Measurements from ENCODE around the gene TREH.

The TREH gene

DNA sequence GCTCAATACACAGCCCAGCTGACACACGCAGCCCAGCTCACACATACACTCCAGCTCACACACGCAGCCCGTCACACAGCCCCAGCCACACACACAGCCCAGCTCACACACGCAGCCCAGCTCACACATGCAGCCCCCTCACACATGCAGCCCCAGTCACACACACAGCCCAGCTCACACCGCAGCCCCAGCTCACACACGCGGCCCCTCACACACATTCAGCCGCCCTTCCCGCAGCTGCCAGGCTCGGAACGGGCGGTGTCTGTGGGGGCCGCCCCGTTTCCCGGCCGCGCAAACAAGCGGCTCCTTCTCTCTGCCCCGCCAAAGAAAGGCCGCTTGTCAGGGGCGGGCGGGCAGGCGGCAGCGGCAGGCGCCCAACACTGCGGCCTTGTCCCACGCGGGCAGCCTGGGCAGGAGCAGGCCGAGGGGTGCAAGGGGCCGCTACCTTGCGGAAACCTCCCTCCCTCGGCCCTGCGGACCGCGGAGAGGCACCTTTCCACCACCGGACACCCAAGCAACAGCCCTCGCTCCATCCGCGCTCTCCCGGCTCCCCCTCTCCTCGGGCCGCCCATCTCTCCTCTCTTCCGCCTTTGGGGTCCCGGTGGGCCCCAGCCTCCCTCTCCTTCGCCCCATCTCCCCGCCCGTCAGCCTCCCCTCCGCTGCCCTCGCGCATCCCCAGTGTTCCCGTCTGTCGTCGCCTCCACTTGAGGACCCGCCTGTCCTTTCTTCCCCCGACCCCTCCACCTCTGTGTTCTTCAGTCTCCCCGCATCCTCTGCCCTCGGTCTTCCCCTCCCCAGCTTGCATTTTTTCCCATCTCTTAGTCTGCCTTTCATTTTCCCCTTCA, 69.8 kb downstream of the TREH start:
- DNase-seq, result no peak

DNA sequence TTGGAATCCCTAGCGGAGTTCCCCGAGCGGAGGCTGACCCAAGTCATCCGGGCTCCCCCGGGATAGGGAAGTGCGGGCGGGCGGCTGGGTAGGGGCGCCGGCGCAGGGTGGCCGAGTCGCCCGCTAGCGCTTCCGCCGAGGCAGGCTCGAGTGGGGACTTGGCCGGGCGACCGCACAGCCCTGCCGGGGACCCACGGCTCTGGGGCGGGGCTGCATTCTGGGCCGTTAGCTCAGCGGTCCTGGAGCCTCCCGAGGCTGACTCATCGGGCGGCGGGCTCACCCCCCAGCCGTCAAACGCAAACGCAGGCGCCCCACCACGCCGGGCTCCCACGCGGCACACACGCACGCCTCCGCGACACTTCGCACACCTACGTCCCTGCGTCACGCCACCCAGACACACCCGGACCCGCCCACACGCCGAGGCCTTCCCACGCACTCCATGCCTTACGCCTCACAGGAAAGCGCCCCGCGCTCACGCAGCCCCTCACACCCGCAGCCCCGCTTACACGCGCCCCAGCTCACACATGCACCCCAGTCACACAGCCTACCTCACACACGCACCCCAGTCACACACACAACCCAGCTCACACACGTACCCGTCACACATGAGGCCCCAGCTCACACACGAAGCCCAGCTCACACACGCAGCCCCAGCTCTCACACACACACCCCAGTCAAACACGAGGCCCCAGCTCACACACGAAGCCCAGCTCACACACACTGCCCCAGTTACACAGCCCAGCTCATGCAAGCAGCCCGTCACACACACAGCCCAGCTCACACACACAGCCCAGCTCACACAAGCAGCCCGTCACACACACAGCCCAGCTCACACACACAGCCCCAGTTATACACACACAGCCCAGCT, 70.9 kb downstream of the TREH start:
- DNase-seq, result peak; percentile 54

DNA sequence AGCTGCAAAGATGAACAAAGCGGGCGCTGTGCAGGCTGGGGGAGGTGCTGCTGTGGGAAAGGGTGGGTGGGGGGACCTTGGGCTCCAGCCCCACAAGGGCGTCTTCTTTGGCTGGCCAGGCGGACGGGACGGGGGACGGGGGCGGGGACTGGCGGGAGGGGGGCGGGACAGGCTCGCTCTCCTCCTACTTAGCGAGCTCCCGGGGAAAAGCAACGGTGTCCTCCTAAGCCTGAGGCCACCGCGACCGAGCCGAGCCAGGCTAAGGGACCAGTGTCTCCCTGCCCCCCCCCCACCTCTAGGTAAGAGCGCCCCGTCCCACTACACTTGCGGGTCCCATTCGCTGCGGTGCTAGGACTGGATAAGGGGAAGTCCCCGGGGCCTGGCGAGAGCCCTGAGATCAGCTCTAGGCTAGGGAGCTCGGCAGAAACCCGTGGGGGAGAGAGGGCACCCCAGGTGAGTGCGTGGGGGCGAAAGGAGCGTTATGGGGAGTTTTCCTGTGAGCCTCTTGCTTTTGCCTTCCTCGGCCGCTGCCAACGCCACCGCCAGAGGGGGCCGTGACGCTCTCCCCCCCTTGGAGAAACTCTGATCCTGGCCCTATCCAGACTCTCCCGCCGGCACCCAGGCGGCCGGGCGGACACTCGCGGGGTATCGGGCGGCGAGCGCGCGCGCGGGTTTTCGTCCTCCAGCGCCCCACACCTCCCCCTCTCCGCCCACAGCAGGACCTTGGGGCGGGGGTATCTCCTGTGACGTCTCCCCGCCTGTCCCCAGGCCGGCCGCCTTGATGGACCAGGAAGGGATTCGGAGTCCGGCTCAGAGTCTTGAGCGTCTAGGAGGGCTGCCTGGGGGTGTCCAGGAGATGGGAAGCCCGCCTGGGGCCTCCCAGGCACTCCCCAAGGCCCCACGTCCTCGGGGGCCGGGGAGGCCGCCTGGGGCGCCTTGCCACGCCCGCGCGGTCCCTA, 71.8 kb downstream of the TREH start, which contains the start of gene PHLDB1:
PHLDB1 (plus strand) TSS at position 215 of the 959 bp plus-strand sequence. CDS start 6,222 bp downstream, outside the sequence.
- DNase-seq, result no peak

Data from GF-D8 (cell line).